Dermis microvascular lymphatic vessel endothelial cell (primary cell): Measurements from ENCODE around the gene PDXK. TPM values are rescaled to one million over a fixed set of nuclear protein-coding genes. Genes with fewer than 3 reads are reported as not detected.
"Not testable (repeated sequence)": the region's sequence is repeated elsewhere in the genome, so short reads cannot be mapped to it uniquely, and the experiment has no call there.

Experiments used
- DNase-seq, 2 donors: peaks; one replicate each; pipeline versions ENCODE4 v3.0.0 to v3.0.0-alpha.2; 2010; ENCODE audit warnings: low read depth in 2 of 2
- total RNA-seq: library from RNA; depleted of rRNA; stranded (reverse); fragments of >200 nt; gene quantifications from 2 replicates; pipeline ENCODE4 v1.2.1, GENCODE V29; 2014

Gene PDXK
- total RNA-seq, 1 donor from 2014 or later = 20.5 TPM

DNA sequence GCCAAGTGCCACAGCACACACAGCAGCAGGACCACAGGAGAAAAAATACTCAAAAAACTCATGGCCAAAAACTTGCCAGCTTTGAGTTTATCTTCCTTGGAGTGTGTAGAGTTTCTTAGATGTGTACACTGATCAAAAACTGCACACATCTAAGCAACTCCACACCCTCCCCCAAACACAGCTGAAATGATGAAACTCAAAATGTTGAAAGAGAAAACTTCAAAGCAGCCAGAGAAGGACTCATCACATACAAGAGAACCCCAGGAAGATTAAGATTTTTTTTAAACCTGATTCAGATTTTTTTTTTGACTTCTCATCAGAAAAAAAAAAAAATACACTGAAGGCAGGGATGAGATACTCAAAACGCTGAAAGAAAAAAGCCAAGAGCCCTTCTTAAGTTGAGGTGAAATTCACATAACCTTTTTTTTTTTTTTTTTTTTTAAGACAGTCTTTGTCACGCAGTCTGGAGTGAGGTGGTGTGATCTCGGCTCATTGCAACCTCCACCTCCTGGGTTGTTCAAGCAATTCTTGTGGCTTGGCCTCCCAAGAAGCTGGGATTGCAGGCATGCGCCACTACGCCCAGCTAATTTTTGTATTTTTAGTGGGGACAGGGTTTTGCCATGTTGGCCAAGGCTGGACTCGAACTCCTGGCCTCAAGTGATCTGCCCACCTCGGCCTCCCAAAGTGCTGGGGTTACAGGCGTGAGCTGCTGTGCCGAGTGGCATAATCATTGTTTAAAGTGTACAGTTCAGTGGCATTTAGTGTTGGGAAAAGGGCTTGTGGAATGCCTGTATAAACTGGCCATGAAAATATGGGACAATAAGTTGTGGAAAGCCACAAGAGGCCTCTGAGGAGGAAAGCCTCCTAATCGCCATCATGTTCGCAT, 20.9 kb upstream of the PDXK start:
- DNase-seq = no peak

DNA sequence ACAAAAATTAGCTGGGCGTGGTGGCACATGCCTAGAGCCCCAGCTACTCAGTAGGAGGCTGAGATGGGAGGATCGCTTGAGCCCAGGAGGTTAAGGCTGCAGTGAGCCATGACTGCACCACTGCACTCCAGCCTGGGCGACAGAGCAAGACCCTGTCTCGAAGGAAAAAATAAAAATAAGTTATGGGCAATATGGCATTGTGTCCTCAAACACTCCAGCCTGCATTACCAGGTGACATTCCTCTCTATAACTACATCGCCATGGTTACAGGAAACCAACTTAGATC, 19.5 kb upstream of the PDXK start:
- not testable (repeated sequence) for DNase-seq

DNA sequence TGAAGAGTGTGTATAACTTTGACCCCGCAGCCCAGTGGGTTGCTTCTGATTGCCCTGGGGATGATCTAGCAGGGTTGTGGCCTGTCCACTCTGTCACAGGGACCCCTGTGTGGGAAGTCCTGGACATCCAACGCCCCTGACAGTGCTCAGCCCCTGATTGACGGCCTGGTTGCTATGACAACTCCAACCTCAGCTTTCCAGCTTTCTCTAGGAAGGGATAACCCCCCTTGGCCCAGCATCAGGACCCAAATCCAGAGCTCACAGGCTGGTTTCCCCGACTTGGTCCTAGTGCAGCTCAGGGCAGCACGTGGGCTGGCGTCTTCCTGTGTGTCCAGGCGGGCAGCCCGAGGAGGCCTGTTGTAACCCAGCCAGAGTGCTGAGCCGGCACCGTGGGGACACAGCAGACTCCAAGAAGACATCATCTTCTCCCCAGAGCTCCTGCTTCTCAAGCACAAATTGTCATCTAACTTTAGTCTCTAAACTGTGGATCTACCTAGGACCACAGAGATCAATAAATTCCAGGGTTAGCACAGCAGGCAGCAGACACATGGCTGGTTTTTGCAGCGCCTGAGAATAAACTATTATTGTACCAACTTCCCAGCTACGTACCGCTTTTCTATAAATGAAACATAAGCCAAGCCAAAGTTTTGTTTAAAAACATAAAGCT, 18.9 kb upstream of the PDXK start:
- DNase-seq = no peak

DNA sequence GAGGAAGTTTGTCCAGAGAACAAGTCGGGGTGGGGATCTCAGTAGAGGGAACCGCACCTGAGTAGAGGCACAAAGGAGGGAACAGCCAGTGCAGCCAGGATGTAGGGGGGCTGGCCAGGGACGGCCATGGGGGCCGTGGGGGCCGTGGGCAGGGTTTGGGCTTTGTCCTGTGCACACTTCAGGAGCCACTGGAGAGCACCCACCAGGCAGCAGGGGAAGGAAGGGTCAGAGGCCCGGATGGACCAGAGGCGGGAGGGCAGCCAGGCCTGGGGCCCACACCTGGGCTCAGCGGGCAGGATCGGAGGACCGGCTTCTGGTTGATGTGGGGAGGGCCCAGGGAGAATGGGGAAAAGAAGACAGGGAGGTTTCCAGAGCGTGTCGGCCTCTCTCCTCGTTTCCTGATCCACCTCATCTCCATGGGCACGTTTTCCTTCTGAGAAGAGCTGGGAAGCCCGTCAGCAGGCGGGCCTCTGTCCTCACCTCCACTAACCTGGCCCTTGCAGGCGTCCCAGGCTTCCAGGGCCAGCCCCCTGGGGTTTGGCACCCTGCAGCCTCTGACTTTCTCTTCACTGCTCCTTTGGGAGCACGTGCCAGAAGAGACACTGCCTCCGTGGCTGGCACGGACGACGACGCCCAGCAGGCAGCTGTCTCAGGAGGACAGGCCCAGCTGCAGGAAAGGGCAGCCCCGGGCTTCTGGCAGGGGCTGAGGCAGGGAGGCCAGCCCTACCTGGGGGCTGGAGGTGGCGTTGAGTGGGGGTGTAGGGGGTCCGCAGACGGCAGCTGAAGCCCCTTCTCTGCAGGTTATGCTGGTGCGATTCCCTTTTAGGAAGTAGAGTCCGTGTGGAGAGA, 16.8 kb upstream of the PDXK start:
- DNase-seq = no peak

DNA sequence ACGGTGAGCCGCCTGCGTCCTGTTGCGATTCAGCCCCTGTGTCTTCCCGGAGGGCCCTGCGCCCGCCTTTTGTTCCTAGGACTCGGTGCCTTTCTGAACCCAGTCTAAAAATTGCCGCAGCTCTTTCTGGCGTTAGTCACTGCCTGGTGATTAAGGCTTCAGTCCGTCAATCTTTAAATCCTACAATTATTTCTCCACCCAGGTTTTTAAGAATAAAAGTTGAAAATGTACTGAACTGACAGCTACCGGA, 16.2 kb upstream of the PDXK start:
- DNase-seq = no peak

DNA sequence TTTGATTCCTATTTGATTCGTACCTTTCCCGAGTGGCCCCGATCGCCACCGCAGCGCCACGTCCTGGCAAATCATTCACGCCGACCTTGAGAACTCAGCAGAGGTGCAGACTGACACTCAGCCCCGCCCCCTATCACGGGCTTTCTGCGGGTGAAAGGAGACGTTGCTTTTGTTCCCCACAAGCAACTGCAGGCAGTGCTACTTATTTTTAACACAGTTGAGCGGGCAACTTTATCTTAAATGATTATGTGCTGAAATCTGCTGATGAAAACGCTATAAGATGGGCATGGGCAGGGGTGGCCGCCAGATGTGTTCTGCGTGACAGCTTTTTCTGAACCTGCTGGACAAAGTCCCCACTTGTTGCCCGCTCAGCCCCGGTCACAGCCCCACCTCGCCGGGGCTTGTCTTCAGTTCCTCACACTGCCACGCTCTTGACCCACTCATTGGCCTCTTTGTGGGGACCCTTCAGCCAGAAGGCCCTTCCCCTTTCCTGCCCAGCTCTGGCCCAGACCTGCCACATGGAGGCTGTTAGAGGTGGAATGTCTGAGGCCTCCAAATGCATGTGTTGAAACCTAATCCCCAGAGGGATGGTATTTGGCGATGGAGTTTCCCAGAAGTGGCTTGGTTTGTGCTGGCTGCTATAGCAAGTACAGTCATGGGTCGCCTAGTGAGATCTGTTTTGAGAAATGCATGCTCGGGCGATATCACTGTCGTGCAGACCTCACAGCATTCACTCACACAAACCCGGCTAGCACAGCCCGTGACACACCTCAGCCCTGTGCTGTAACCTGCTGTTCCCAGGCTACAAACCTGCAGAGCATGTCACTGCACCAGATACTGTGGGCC, 15.7 kb upstream of the PDXK start:
- DNase-seq = no peak

DNA sequence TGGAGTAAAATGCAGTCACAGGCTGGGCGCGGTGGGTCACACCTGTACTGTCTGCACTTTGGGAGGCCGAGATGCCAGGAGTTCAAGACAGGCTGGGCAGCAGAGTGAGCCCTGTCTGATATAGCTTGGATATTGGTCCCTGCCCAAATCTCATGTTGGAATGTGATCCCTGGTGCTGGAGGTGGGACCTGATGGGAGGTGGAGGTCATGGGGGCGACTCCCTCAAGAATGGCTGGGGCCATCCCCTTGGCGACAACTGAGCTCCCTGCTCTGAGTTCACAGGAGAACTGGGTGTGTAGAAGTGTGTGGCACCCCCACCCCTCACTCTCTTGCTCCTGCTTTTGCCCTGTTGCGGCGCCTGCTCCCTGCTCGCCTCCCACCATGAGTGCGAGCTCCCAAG, 11.5 kb upstream of the PDXK start:
- no peak for DNase-seq

DNA sequence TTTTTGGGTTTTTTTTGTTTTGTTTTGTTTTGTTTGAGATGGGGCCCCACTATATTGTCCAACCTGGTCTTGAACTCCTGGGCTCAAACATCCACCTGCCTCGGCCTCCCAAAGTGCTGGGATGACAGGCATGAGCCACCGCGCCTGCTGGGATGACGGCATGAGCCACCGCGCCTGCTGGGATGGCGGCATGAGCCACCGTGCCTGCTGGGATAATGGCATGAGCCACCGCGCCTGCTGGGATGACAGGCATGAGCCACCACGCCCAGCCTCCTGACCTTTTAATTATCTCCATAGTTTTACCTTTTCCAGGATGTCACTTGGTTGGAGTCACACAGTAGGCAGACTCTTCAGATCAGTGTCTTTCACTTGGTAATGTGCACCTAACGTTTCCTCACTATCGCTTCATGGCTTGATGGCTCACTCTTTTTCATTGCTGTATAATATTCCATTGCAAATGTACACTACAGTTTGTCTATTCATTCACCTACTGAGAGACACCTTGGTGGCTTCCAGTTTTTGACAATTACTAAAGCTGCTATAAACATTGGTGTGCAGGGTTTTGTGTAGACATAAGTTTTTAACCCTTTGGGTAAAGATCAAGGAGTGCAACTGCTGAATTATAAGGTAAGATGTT, 10.1 kb upstream of the PDXK start:
- DNase-seq = no peak

DNA sequence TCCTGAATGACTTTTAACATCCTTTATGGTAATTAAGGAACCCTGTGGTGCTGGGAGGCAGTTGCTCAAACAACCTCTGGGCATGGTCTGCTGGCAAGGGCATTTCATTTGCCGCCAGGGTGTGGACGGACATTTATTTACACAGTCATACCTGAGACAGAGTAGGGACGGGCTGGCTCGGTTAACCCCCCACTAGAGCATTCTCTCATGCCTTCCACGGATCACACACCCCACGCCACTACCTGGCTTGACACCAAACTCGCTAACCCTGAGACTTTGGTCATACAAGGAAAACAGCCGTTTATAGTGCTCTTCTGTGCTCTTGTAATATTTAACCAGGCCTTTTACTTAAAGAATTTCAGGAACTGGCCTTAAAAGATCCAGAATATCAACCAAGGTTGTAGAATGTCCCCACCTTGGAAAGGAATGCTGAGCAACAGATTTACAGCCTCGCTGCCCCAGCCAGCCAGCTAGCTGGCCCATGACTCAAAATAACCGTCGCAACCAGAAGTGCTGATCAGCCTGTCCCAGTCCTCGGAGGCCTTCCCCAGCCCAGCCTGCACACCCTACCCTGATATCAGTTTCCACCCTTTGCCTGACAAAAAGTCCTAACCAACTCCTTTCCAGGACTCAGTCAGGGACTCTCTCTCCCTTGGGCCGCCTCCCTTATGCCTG, 6.5 kb upstream of the PDXK start:
- no peak for DNase-seq

DNA sequence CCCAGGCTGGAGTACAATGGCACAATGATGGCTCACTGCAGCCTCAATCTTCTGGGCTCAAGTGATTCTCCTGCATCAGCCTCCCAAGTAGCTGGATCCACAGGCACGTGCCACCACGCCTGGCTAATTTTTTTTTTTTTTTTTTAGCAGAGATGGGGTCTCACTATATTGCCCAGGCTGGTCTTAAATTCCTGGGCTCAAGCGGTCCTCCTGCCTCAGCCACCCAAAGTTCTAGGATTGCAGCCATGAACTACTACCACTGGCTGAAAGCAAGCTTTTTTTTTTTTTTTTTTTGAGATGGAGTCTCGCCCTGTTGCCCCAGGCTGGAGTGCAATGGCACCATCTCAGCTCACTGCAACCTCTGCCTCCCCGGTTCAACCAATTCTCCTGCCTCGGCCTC, 5.8 kb upstream of the PDXK start:
- not testable (repeated sequence) for DNase-seq

DNA sequence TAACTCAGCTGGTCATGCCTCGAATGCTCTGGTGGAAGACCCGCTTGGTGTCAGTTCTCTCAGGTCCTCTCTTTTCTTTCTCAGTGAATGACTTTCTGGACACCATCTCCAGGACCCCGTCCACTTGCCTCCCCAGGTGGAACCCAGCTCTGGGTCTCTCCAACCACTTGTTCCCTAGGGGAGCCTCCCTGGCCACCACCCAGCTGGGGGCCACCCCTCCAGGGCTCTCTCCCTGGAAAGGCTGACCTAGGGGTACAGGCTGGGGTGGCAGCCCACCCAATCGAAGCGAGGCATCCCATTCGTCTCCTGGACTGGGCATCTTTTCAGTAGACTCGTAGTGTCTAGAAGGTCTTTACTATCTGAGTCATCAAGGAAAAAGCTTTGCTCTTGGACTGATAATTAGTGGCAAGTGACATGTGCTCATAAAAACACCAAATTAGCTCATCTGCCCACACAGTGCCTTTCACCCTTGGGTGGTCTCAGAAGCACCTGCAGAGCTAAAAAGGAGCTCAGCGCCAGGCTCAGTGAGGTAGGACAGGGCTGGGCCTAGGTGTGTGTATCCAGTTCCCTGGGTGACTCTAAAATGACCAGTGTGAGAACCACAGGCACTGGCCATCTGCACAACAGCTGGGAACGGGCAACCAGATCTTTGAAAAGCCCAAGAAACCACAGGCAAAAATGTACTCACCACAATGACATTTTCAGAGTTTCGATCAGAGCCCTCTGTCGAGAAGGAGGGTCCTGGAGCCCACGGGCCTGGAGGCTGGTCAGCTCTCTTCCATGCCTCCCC, 2.4 kb upstream of the PDXK start:
- DNase-seq = no peak

DNA sequence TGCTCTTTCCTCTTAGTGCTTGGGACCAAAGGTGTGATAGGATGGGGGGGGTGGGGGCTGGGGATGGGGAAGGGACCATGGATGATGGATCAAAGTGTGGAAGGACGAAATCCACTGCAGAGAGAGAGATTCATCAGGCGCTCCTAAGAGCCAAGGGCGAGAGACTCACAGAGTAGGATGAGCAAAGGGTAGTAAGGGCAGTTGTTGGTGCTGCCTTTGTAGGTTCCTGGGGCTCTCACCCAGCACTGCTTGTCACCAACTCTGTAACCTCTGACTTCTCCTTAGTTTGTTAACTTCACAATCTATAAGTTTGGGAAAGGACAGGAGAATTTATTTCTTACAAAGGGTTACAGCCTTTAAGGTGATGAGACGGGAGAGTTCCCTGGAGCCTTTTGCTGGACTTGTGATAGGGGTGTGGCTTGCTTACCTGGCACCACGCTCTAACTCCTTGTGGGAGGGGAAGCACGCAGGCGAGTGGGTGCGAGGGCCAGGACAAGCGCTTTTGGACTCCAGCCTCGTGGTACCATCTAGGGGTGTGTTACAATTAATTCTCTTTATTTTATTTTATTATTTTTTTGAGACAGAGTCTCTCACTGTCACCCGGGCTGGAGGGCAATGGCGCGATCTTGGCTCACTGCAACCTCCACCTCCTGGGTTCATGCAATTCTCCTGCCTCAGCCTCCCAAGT, 1.6 kb upstream of the PDXK start:
- no peak for DNase-seq

DNA sequence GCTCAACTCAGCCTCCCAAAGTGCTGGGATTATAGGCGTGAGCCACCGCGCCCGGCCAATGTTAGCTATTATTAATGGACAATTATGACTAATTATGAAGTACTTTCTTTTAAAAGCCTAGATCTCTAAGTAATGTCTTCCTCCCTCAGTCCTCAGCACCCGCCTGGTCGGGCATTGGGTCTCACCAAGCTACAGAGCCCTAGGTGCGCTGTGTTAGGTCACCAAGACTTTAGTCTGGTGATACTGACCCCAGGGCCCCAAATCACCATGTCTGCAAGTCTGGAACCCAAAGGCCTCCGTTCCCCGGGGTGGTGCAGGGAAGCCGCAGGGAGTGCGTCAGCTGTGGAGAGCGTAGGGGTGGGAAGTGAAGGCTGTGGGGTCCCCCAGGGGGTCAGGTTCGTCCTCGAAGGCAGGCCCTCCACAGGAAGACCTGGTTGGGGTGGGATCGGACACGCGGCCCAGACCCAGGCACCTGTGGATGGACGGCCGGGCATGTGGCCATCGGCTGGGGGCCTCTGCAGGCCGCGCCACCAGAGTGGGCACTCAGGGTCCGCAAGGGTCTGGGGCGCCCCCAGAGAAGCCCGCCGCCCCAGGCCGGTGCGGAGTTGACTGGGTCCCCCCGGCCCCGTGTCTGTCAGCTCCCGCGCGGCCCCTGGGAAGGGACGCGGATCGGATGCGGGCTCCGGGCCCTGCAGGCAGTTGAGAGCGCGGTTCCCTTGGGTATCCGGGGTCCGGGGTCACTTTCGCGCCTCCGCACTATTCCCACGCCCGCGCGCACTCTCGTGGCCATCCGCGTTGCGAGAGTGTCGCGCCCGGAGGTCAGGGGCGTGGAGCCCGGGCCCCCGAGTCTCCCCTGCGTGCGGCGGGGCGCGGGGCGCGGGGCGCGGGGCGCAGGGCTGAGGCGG, 710 bp upstream of the PDXK start:
- no peak for DNase-seq

DNA sequence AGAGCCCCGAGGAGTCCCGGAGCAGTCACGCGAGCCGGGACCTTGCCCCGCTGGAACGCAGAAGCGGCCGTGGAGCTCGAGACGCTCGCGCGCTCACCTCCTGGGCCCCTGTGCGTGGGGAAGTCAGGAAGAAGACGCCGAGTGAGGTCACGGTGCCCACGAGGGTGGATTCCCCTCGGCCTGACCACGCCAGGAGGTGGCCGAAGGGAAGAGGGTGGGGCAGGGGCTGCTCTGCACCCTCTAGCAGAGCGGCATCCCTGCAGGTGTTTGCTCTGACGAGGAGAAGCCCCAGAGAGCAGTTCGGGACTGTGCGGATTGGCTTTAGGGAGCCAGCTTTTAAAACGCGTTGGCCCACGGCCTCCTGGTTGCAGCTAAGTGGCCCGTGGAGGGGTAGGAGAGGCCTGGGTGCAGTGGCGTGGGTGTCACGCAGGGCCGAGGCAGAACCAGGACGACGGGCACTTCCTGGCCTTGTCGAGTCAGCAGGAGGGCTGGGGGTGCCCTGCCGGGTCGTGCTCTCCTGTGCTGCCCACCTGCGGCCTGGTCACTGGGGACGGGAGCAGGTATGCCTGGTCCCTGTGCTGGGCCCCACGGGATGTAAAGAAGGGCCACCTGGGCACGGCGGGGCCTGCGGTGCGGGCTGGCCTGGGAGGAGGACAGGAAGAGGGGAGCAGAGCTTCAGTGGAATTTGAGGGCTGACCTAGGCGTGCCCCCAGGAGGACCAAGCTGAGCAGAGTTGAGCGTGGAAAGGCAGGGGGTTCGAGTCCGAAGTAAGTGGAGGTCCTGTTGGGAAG, 1.0 kb downstream of the PDXK start:
- peak in 1 of 2 donors; percentile 25 for DNase-seq

DNA sequence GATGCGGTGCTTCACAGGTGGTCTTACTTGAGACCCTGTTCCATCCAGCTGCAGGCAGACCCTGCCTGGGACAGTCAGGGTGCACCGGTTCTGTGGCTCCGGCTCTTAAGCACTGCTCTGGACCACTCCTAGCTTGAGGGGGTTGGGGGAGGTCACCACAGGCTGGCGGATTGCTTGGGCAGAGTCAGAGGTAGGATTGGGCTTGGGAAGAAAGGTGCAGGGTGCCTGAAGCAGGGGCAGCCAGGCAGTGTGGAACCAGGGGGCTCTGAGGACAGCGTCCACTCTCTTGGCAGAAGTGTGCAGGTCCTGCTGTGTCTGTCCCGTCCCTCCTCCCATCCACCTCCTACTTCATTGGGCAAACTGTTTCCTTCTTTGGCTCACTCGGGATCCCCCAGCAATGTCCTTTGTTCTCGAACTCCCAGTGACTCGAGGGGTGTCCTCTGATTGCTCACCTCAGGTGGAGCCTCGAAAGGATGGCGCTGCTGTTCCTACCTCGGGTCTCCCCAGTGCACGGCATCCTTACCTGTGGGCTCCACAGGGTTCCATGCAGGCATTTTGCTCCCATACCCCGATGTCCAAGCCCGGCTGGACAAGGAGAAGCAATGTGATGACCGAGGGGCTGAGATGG, 1.7 kb downstream of the PDXK start:
- no peak for DNase-seq

DNA sequence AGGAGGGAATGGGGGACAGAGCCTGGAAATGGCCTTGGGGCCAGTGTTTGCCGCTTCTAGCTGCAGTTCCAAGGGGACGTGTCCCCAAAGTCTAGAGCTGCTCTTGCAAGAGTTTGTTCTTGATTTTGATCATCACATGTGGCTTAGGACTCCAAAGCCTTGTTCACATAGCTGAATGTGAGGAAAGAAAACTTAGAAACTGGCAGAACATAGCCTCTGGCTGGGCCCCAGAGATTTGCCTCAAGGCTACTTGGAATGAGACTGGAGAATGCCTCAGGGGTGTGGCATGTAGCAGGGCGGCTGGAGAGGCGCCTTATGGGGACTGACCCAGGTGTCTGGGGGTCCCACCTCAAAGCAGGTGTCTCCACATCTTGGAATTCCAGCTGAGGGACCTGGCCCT, 2.3 kb downstream of the PDXK start:
- DNase-seq = no peak

DNA sequence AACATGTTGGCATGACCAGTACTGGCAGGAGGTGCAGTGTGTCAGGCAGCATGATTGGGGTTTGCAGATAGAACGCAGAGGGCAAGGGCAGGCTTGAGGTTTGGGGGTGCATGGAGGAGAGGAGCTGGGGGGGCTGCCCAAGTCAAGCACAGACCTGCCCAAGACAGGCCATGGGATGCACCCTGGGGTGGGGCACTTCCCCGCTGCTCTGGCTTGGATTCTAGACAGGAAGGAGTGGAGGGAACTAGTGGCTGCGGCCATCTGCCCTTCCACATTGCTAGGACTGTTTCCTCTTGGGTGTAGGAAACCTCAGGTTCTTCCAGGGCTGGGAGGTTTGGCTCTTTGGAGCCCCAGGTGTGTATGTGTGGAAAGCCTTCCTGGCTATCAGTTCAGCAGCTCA, 3.0 kb downstream of the PDXK start:
- DNase-seq = no peak
